Lung (tissue), 12 donors: ENCODE measurements around the gene GREB1. TPM values are rescaled to one million over a fixed set of nuclear protein-coding genes. Genes with fewer than 3 reads are reported as not detected.

Source experiments
- ATAC-seq: fragments of 200-7000 bp; cut with Tn5 transposase; one replicate; pipeline ENCODE4 v1.9.1; 2020; ENCODE audit warnings: moderate number of reproducible peaks; ENCODE audit not compliant: insufficient read depth, low FRiP score
- DNase-seq, 3 donors: peaks; one replicate each; pipeline ENCODE4 v3.0.0-alpha.2; 2013 to 2017
- H3K27ac ChIP-seq, 2 donors: one replicate each; pipeline ENCODE4 v1.5.1; 2013; ENCODE audit warnings: mild to moderate bottlenecking in 2 of 2, moderate library complexity in 2 of 2, control low read depth in 1 of 2, inconsistent platforms in 1 of 2, low read depth in 1 of 2, low read length in 1 of 2
- H3K27me3 ChIP-seq, 3 donors: one replicate each; pipeline ENCODE4 v1.5.1; 2013; ENCODE audit warnings: low read length in 2 of 3; ENCODE audit not compliant: control insufficient read depth in 3 of 3, insufficient read depth in 3 of 3
- H3K36me3 ChIP-seq, 4 donors: one replicate each; pipeline ENCODE4 v1.5.1; 2013; ENCODE audit warnings: low read length in 4 of 4, mild to moderate bottlenecking in 1 of 4, moderate library complexity in 1 of 4; ENCODE audit not compliant: control insufficient read depth in 4 of 4, insufficient read depth in 4 of 4
- H3K4me1 ChIP-seq, 5 donors: one replicate each; pipeline ENCODE4 v1.5.1; 2013; ENCODE audit warnings: low read length in 5 of 5, mild to moderate bottlenecking in 2 of 5, moderate library complexity in 1 of 5; ENCODE audit not compliant: control insufficient read depth in 5 of 5, insufficient read depth in 5 of 5
- H3K4me3 ChIP-seq: one replicate; pipeline ENCODE4 v1.5.1; 2013; ENCODE audit warnings: mild to moderate bottlenecking, control low read depth, moderate library complexity
- H3K9ac ChIP-seq, 2 donors: one replicate each; pipeline ENCODE4 v1.5.1; 2013; ENCODE audit warnings: low read length in 2 of 2, control low read depth in 1 of 2; ENCODE audit not compliant: insufficient read depth in 1 of 2
- H3K9me3 ChIP-seq, 4 donors: one replicate each; pipeline ENCODE4 v1.5.1; 2013; ENCODE audit warnings: low read length in 3 of 4, mild to moderate bottlenecking in 1 of 4, moderate library complexity in 1 of 4; ENCODE audit not compliant: control insufficient read depth in 4 of 4, insufficient read depth in 3 of 4
- WGBS, 2 donors: extraction: QIAGEN DNeasy Blood & Tissue Kit; methylation state at CpG; one replicate each; pipeline ENCODE4 v1.1.7; 2013; 5-methylcytosine and 5-hydroxymethylcytosine counted together
- polyA plus RNA-seq, 2 donors: library from polyadenylated mRNA; stranded (reverse); fragments of 200-250 nt; gene quantifications; one replicate each; pipeline ENCODE4 v1.2.1, GENCODE V29; 2013
- total RNA-seq, 2 donors: library from RNA; depleted of rRNA in 1 of 2; stranded (reverse); fragments of >200 nt in 1 of 2; gene quantifications; one replicate each; pipeline ENCODE4 v1.2.1, GENCODE V29; 2014 to 2021
- TF ChIP-seq, protein P1 (sequence below): IDR thresholded peaks from 2 replicates; pipeline ENCODE4 v1.5.1; 2012; ENCODE audit warnings: mild to moderate bottlenecking; ENCODE audit errors: control extremely low read depth, extremely low read depth
- donor health status: control.
- donor health status: control.
- donor health status: Bipolar disorder and iron deficiency.
- donor health status: healthy.
- donor health status: DM: yes; HTN: yes; CAD: no.

The GREB1 gene
- total and polyA plus RNA-seq, 4 donors: 0.23 to 3.3 (median 1.8) TPM

- DNase-seq: no peak
- TF ChIP-seq, protein P1, sequence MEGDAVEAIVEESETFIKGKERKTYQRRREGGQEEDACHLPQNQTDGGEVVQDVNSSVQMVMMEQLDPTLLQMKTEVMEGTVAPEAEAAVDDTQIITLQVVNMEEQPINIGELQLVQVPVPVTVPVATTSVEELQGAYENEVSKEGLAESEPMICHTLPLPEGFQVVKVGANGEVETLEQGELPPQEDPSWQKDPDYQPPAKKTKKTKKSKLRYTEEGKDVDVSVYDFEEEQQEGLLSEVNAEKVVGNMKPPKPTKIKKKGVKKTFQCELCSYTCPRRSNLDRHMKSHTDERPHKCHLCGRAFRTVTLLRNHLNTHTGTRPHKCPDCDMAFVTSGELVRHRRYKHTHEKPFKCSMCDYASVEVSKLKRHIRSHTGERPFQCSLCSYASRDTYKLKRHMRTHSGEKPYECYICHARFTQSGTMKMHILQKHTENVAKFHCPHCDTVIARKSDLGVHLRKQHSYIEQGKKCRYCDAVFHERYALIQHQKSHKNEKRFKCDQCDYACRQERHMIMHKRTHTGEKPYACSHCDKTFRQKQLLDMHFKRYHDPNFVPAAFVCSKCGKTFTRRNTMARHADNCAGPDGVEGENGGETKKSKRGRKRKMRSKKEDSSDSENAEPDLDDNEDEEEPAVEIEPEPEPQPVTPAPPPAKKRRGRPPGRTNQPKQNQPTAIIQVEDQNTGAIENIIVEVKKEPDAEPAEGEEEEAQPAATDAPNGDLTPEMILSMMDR: no peak
- Histone ChIP-seq H3K4me3 (no peak overlapping the region), H3K9me3 (no peaks in the 10 kb centered on the region), H3K36me3 (no peaks in the 10 kb centered on the region), H3K27ac (no peak overlapping the region), H3K27me3 (no peaks in the 10 kb centered on the region), H3K9ac (no peak overlapping the region), H3K4me1 (no peaks in the 10 kb centered on the region)
- 96 to 98% methylated on average over 1 of the region's 1 CpG for WGBS, 2 donors
- ATAC-seq: no peak
Measured at GRCh38 chr2:11527001-11527400, 6.8 kb upstream of the GREB1 start.

- WGBS, 2 donors: 85 to 92% methylated on average over 3 of the region's 3 CpGs
- DNase-seq (no peak), ATAC-seq (no peak)
- TF ChIP-seq, protein P1: no peak
- H3K4me1 ChIP-seq: peaks cover 0 to under 1% (median 0%) of the 10 kb centered on the region in 5 donors
- H3K27me3 ChIP-seq: no peaks in the 10 kb centered on the region
- no peaks in the 10 kb centered on the region for H3K36me3 ChIP-seq
- H3K27ac ChIP-seq: no peak overlapping the region
- H3K9me3 ChIP-seq: no peaks in the 10 kb centered on the region
- no peak overlapping the region for H3K4me3 ChIP-seq
- no peak overlapping the region for H3K9ac ChIP-seq
Measured at GRCh38 chr2:11528228-11528627, 5.6 kb upstream of the GREB1 start.

GRCh38 chr2:11530864-11531465, 2.9 kb upstream of the GREB1 start:
- Histone ChIP-seq H3K4me3 (no peak overlapping the region), H3K36me3 (no peaks in the 10 kb centered on the region), H3K4me1 (peaks cover 0 to 4% (median 0%) of the 10 kb centered on the region in 5 donors), H3K9ac (no peak overlapping the region), H3K9me3 (no peaks in the 10 kb centered on the region), H3K27ac (no peak overlapping the region), H3K27me3 (no peaks in the 10 kb centered on the region)
- DNase-seq (no peak), ATAC-seq (no peak)
- TF ChIP-seq, protein P1: no peak
- WGBS, 2 donors: 93 to 96% methylated on average over 6 of the region's 6 CpGs
